ENCODE data around the gene CYYR1. TPM values are rescaled to one million over a fixed set of nuclear protein-coding genes. Genes with fewer than 3 reads are reported as not detected.

The CYYR1 gene
- total RNA-seq, 6 donors from 2014 or later: 5.2 to 44.6 (median 11.9) TPM

DNA sequence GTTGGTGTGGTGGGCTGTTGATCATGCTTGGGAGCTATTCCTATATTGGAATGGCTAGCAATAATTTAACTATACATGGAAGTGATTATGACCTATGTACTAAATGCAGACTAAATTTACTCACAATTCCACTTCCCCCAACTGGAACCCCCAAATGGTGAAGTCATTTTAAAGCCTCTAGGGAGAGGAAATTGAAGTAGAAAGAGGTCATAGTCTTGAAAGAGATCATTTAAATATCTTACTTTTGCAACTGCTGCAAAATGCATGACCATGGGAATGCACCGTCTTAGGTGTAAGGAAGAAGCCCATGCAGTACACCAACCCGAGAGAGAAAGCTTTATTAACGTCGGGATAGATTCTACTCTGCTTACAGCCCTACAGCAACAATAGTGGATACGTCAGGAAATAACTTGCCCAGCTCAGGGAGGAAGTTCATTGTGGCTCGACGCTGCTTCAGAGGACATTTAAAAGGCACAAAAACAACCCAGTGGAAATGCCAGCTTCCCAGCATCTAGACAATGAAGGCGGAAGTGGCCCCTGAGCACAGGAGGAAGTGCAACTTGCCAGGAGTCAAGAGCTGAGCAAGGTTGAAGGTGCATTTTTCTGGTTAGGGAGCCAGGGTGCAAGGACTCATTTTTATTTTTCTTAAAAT, 26.5 kb downstream of the CYYR1 start:
- Histone ChIP-seq H3K27ac (peak overlapping the region; percentile 32 to 85 (median 69)), H3K4me3 (no peak overlapping the region), H3K27me3 (no peaks in the 10 kb centered on the region), H3K4me1 (peaks cover 0 to 11% (median 4%) of the 10 kb centered on the region in 4 donors), H3K9me3 (no peaks in the 10 kb centered on the region), H3K36me3 (no peaks in the 10 kb centered on the region)
- DNase-seq: peak in 1 of 2 donors; percentile 61
- ATAC-seq (ENCODE audit: low FRiP score in 2 of 2): peak; percentile 45 to 61
- peak; percentile 69 to 81 for TF ChIP-seq POLR2AphosphoS5 (IDR thresholded peaks at IDR 0.05)
- TF ChIP-seq EP300 (IDR thresholded peaks at IDR 0.05): peak in 2 of 4 donors; percentile 22 to 25
- TF ChIP-seq CTCF (IDR thresholded peaks at IDR 0.05): no peak
- WGBS, 2 donors: 54 to 57% methylated on average over 8 of the region's 8 CpGs

- Histone ChIP-seq H3K27ac (no peak overlapping the region), H3K4me3 (no peak overlapping the region), H3K4me1 (peaks cover 0 to 2% (median 0%) of the 10 kb centered on the region in 4 donors), H3K36me3 (no peaks in the 10 kb centered on the region), H3K27me3 (no peaks in the 10 kb centered on the region), H3K9me3 (no peaks in the 10 kb centered on the region)
- WGBS, 2 donors: 92 to 94% methylated on average over 7 of the region's 7 CpGs
- no peak for TF ChIP-seq EP300 (IDR thresholded peaks at IDR 0.05)
- no peak for TF ChIP-seq CTCF (IDR thresholded peaks at IDR 0.05)
- TF ChIP-seq POLR2A (IDR thresholded peaks at IDR 0.05): no peak
- no peak for TF ChIP-seq POLR2AphosphoS5 (IDR thresholded peaks at IDR 0.05)
- DNase-seq (no peak), ATAC-seq (ENCODE audit: low FRiP score in 2 of 2) (no peak)
Measured at GRCh38 chr21:26544201-26544775, 28.8 kb downstream of the CYYR1 start.

- Histone ChIP-seq H3K9me3 (no peaks in the 10 kb centered on the region), H3K36me3 (no peaks in the 10 kb centered on the region), H3K27ac (no peak overlapping the region), H3K4me1 (no peaks in the 10 kb centered on the region), H3K27me3 (no peaks in the 10 kb centered on the region), H3K4me3 (no peak overlapping the region)
- no peak for ATAC-seq (ENCODE audit: low FRiP score in 2 of 2)
- TF ChIP-seq POLR2AphosphoS5 (IDR thresholded peaks at IDR 0.05) (no peak), CTCF (IDR thresholded peaks at IDR 0.05) (no peak), EP300 (IDR thresholded peaks at IDR 0.05) (no peak)
- no peak for DNase-seq
Measured at GRCh38 chr21:26540651-26541050, 32.4 kb downstream of the CYYR1 start.

GRCh38 chr21:26539566-26539965, 33.5 kb downstream of the CYYR1 start:
- no peak overlapping the region for H3K27ac ChIP-seq
- H3K27me3 ChIP-seq: no peaks in the 10 kb centered on the region
- no peaks in the 10 kb centered on the region for H3K36me3 ChIP-seq
- no peaks in the 10 kb centered on the region for H3K9me3 ChIP-seq
- H3K4me1 ChIP-seq: no peaks in the 10 kb centered on the region
- ATAC-seq (ENCODE audit: low FRiP score in 2 of 2) (no peak), DNase-seq (no peak)
- H3K4me3 ChIP-seq: no peak overlapping the region
- TF ChIP-seq POLR2A (IDR thresholded peaks at IDR 0.05) (no peak), POLR2AphosphoS5 (IDR thresholded peaks at IDR 0.05) (no peak), EP300 (IDR thresholded peaks at IDR 0.05) (no peak), CTCF (IDR thresholded peaks at IDR 0.05) (no peak)
- 74 to 85% methylated on average over 2 of the region's 2 CpGs for WGBS, 2 donors

- TF ChIP-seq CTCF (IDR thresholded peaks at IDR 0.05) (no peak), EP300 (IDR thresholded peaks at IDR 0.05) (no peak), POLR2A (IDR thresholded peaks at IDR 0.05) (no peak)
- H3K27ac ChIP-seq: no peak overlapping the region
- ATAC-seq (ENCODE audit: low FRiP score in 2 of 2) (no peak), DNase-seq (no peak)
- no peaks in the 10 kb centered on the region for H3K36me3 ChIP-seq
- no peaks in the 10 kb centered on the region for H3K9me3 ChIP-seq
- no peak overlapping the region for H3K4me3 ChIP-seq
- H3K4me1 ChIP-seq: no peaks in the 10 kb centered on the region
- 70 to 73% methylated on average over 4 of the region's 4 CpGs for WGBS, 2 donors
- no peaks in the 10 kb centered on the region for H3K27me3 ChIP-seq
Measured at GRCh38 chr21:26534517-26534916, 38.6 kb downstream of the CYYR1 start.

All from upper lobe of left lung (tissue), 6 donors.